Measurements from ENCODE around the gene RASA3.

The RASA3 gene

GRCh38 chr13:114027046-114027715 lies 105.2 kb downstream of the RASA3 start:
- TF ChIP-seq CTCF (IDR thresholded peaks at IDR 0.05; ENCODE audit: borderline replicate concordance, extremely low read depth, low read length, poor library complexity, severe bottlenecking) = no peak
- H3K36me3 ChIP-seq (ENCODE audit: insufficient read depth, low read length) = peaks cover 77% of the 10 kb centered on the region
- H3K4me1 ChIP-seq (ENCODE audit: insufficient read depth, low read length) = no peaks in the 10 kb centered on the region

GRCh38 chr13:114026481-114026880 lies 105.9 kb downstream of the RASA3 start:
- DNase-seq (no peak), ATAC-seq (ENCODE audit: insufficient read depth, low read depth) (no peak)
- H4K20me1 ChIP-seq (ENCODE audit: insufficient read depth, low read length) = peaks cover 49% of the 10 kb centered on the region
- no peak overlapping the region for H3K27ac ChIP-seq (ENCODE audit: low read length)
- H3K36me3 ChIP-seq (ENCODE audit: insufficient read depth, low read length) = peaks cover 81% of the 10 kb centered on the region
- H3K4me2 ChIP-seq (ENCODE audit: insufficient read depth, low read length) = no peak overlapping the region
- H3K79me2 ChIP-seq (ENCODE audit: insufficient read depth, low read length) = peaks cover 18% of the 10 kb centered on the region; the same call in 1 of the 2 replicates
- H3K9ac ChIP-seq (ENCODE audit: low read depth, low read length) = no peak overlapping the region
- H3K4me3 ChIP-seq (ENCODE audit: low read depth in 1 of 2, low read length in 2 of 2) = no peak overlapping the region
- TF ChIP-seq EZH2 (IDR thresholded peaks at IDR 0.05; ENCODE audit: borderline replicate concordance, low read depth, low read length, severe bottlenecking) (no peak), CTCF (IDR thresholded peaks at IDR 0.05; ENCODE audit: borderline replicate concordance, extremely low read depth, low read length, poor library complexity, severe bottlenecking) (no peak)
- no peak overlapping the region for H2AFZ ChIP-seq (ENCODE audit: low read depth, low read length)
- H3K4me1 ChIP-seq (ENCODE audit: insufficient read depth, low read length) = no peaks in the 10 kb centered on the region
- H3K9me3 ChIP-seq (ENCODE audit: insufficient read depth, low read length, severe bottlenecking) = no peaks in the 10 kb centered on the region
- no peaks in the 10 kb centered on the region for H3K27me3 ChIP-seq (ENCODE audit: insufficient read depth, low read length, poor library complexity)

More at GRCh38 chr13:114027046-114027715, 105.2 kb downstream of the RASA3 start:
- H3K27me3 ChIP-seq (ENCODE audit: insufficient read depth, low read length, poor library complexity) = no peaks in the 10 kb centered on the region
- ATAC-seq (ENCODE audit: insufficient read depth, low read depth) = no peak
- peaks cover 54% of the 10 kb centered on the region for H4K20me1 ChIP-seq (ENCODE audit: insufficient read depth, low read length)
- peaks cover 26% of the 10 kb centered on the region for H3K79me2 ChIP-seq (ENCODE audit: insufficient read depth, low read length)
- H3K9me3 ChIP-seq (ENCODE audit: insufficient read depth, low read length, severe bottlenecking) = no peaks in the 10 kb centered on the region
- DNase-seq = no peak
- H3K27ac ChIP-seq (ENCODE audit: low read length) = no peak overlapping the region
- no peak overlapping the region for H3K4me2 ChIP-seq (ENCODE audit: insufficient read depth, low read length)
- H3K9ac ChIP-seq (ENCODE audit: low read depth, low read length) = no peak overlapping the region
- no peak overlapping the region for H3K4me3 ChIP-seq (ENCODE audit: low read depth in 1 of 2, low read length in 2 of 2)
- H2AFZ ChIP-seq (ENCODE audit: low read depth, low read length) = no peak overlapping the region

GRCh38 chr13:114025714-114026431 lies 106.5 kb downstream of the RASA3 start:
- Histone ChIP-seq H3K27ac (ENCODE audit: low read length) (no peak overlapping the region), H3K4me1 (ENCODE audit: insufficient read depth, low read length) (no peaks in the 10 kb centered on the region), H3K79me2 (ENCODE audit: insufficient read depth, low read length) (peaks cover 12% of the 10 kb centered on the region; the same call in 1 of the 2 replicates), H3K27me3 (ENCODE audit: insufficient read depth, low read length, poor library complexity) (no peaks in the 10 kb centered on the region), H4K20me1 (ENCODE audit: insufficient read depth, low read length) (peaks cover 43% of the 10 kb centered on the region), H3K4me2 (ENCODE audit: insufficient read depth, low read length) (no peak overlapping the region), H3K4me3 (ENCODE audit: low read depth in 1 of 2, low read length in 2 of 2) (no peak overlapping the region), H3K9ac (ENCODE audit: low read depth, low read length) (no peak overlapping the region), H3K36me3 (ENCODE audit: insufficient read depth, low read length) (peaks cover 81% of the 10 kb centered on the region), H2AFZ (ENCODE audit: low read depth, low read length) (no peak overlapping the region), H3K9me3 (ENCODE audit: insufficient read depth, low read length, severe bottlenecking) (no peaks in the 10 kb centered on the region)
- ATAC-seq (ENCODE audit: insufficient read depth, low read depth) (no peak), DNase-seq (no peak)
- no peak for TF ChIP-seq EZH2 (IDR thresholded peaks at IDR 0.05; ENCODE audit: borderline replicate concordance, low read depth, low read length, severe bottlenecking)
- TF ChIP-seq CTCF (IDR thresholded peaks at IDR 0.05; ENCODE audit: borderline replicate concordance, extremely low read depth, low read length, poor library complexity, severe bottlenecking) = no peak

Measured in DND-41 (cell line).